Peyer's patch (tissue), 4 donors: ENCODE measurements around the gene TLL2. TPM values are rescaled to one million over a fixed set of nuclear protein-coding genes. Genes with fewer than 3 reads are reported as not detected.

ENCODE experiments used
- DNase-seq, 3 donors: peaks; one replicate each; pipeline ENCODE4 v3.0.0-alpha.2; 2017 to 2019
- H3K27ac ChIP-seq, 4 donors: fragments of 200-600 bp; sonication (generic); one replicate each; pipeline ENCODE4 v1.5.1; 2016 to 2019
- H3K27me3 ChIP-seq, 2 donors: fragments of 200-600 bp; sonication (generic); one replicate each; pipeline ENCODE4 v1.5.1; 2019
- H3K36me3 ChIP-seq, 3 donors: fragments of 200-600 bp; sonication (generic); one replicate each; pipeline ENCODE4 v1.5.1; 2016 to 2019
- H3K4me1 ChIP-seq, 4 donors: fragments of 200-600 bp; sonication (generic); one replicate each; pipeline ENCODE4 v1.5.1; 2016 to 2019
- H3K4me3 ChIP-seq, 4 donors: fragments of 200-600 bp; sonication (generic); 1 replicate in 3 of 4; 2 replicates in 1 of 4; pipeline ENCODE4 v1.5.1; 2016 to 2019; ENCODE audit warnings: mild to moderate bottlenecking in 1 of 4
- H3K9me3 ChIP-seq, 4 donors: fragments of 200-600 bp; sonication (generic); one replicate each; pipeline ENCODE4 v1.5.1; 2016 to 2019; ENCODE audit warnings: mild to moderate bottlenecking in 1 of 4
- CTCF ChIP-seq, 6 experiments: fragments of 450-650 bp in 4 of 6; fragments of 200-600 bp in 2 of 6; sonication (generic) in 1 of 6; IDR thresholded peaks; one replicate each; pipeline ENCODE4 v1.5.1; 2017 to 2019; ENCODE audit warnings: antibody characterized with exemption in 6 of 6, mild to moderate bottlenecking in 3 of 6, moderate library complexity in 1 of 6
- POLR2A ChIP-seq, 2 donors: fragments of 450-650 bp; IDR thresholded peaks; one replicate each; pipeline ENCODE4 v1.5.1; 2017; ENCODE audit warnings: antibody characterized with exemption in 2 of 2, mild to moderate bottlenecking in 2 of 2, moderate library complexity in 2 of 2
- total RNA-seq, 4 donors: library from RNA; depleted of rRNA; stranded (reverse); fragments of >200 nt; gene quantifications; one replicate each; pipeline ENCODE4 v1.1.0, GENCODE V29; 2016

TLL2 gene
- total RNA-seq, 4 donors from 2014 or later = 0.27 to 0.83 (median 0.38) TPM; not detected in 1

GRCh38 chr10:96532523-96532922, 18.8 kb upstream of the TLL2 start:
- Histone ChIP-seq H3K36me3 (peaks cover 0 to 47% (median 0%) of the 10 kb centered on the region in 3 donors), H3K9me3 (no peaks in the 10 kb centered on the region), H3K27ac (no peak overlapping the region), H3K27me3 (no peaks in the 10 kb centered on the region), H3K4me3 (no peak overlapping the region), H3K4me1 (no peaks in the 10 kb centered on the region)
- TF ChIP-seq CTCF (IDR thresholded peaks at IDR 0.05) (no peak), POLR2A (IDR thresholded peaks at IDR 0.05) (no peak)
- no peak for DNase-seq

GRCh38 chr10:96529634-96530279, 16.0 kb upstream of the TLL2 start:
- no peak for DNase-seq
- peaks cover 0 to 75% (median 0%) of the 10 kb centered on the region in 3 donors for H3K36me3 ChIP-seq
- TF ChIP-seq POLR2A (IDR thresholded peaks at IDR 0.05) (no peak), CTCF (IDR thresholded peaks at IDR 0.05) (no peak)
- no peaks in the 10 kb centered on the region for H3K9me3 ChIP-seq
- H3K4me3 ChIP-seq = no peak overlapping the region
- no peaks in the 10 kb centered on the region for H3K27me3 ChIP-seq
- no peak overlapping the region for H3K27ac ChIP-seq
- H3K4me1 ChIP-seq = no peaks in the 10 kb centered on the region

GRCh38 chr10:96524741-96525140, 11.0 kb upstream of the TLL2 start:
- no peaks in the 10 kb centered on the region for H3K27me3 ChIP-seq
- H3K4me1 ChIP-seq = no peaks in the 10 kb centered on the region
- TF ChIP-seq POLR2A (IDR thresholded peaks at IDR 0.05) (no peak), CTCF (IDR thresholded peaks at IDR 0.05) (no peak)
- H3K9me3 ChIP-seq = no peaks in the 10 kb centered on the region
- H3K27ac ChIP-seq = no peak overlapping the region
- peaks cover 0 to 90% (median 0%) of the 10 kb centered on the region in 3 donors for H3K36me3 ChIP-seq
- H3K4me3 ChIP-seq = no peak overlapping the region
- no peak for DNase-seq

- Histone ChIP-seq H3K4me1 (peaks cover 0 to 17% (median 2%) of the 10 kb centered on the region in 4 donors), H3K4me3 (no peak overlapping the region), H3K36me3 (peaks cover 0 to 39% (median 0%) of the 10 kb centered on the region in 3 donors), H3K27ac (no peak overlapping the region), H3K9me3 (no peaks in the 10 kb centered on the region), H3K27me3 (no peaks in the 10 kb centered on the region)
- DNase-seq = no peak
- TF ChIP-seq POLR2A (IDR thresholded peaks at IDR 0.05) (no peak), CTCF (IDR thresholded peaks at IDR 0.05) (no peak)
These were observed 3.6 kb upstream of the TLL2 start for GRCh38 chr10:96517284-96517683.

- Histone ChIP-seq H3K4me3 (no peak overlapping the region), H3K4me1 (peaks cover 0 to 19% (median 2%) of the 10 kb centered on the region in 4 donors), H3K27ac (no peak overlapping the region), H3K9me3 (no peaks in the 10 kb centered on the region), H3K27me3 (no peaks in the 10 kb centered on the region), H3K36me3 (peaks cover 0 to 30% (median 0%) of the 10 kb centered on the region in 3 donors)
- TF ChIP-seq POLR2A (IDR thresholded peaks at IDR 0.05) = no peak
- no peak for TF ChIP-seq CTCF (IDR thresholded peaks at IDR 0.05)
- DNase-seq = no peak
These were observed 2.6 kb upstream of the TLL2 start for GRCh38 chr10:96516337-96516736.
